ENCODE measurements around the gene RAPGEF4.

Gene RAPGEF4

GRCh38 chr2:173002751-173003541 is 267.3 kb downstream of the RAPGEF4 start:
- DNase-seq (ENCODE audit: low read depth), result no peak
- no peak for TF ChIP-seq CTCF (conservative IDR thresholded peaks at IDR 0.05; ENCODE audit: low read length)
- H3K4me3 ChIP-seq (ENCODE audit: low read length), result no peak overlapping the region

GRCh38 chr2:173008786-173009185 is 273.1 kb downstream of the RAPGEF4 start:
- H3K4me3 ChIP-seq (ENCODE audit: low read length), result no peak overlapping the region
- no peak for TF ChIP-seq CTCF (conservative IDR thresholded peaks at IDR 0.05; ENCODE audit: low read length)
- no peak for DNase-seq (ENCODE audit: low read depth)

- TF ChIP-seq CTCF (conservative IDR thresholded peaks at IDR 0.05; ENCODE audit: low read length), result no peak
Measured at GRCh38 chr2:173010233-173010632, 274.6 kb downstream of the RAPGEF4 start.

GRCh38 chr2:173016451-173016850 is 280.8 kb downstream of the RAPGEF4 start:
- DNase-seq (ENCODE audit: low read depth), result no peak

More at GRCh38 chr2:173010233-173010632, 274.6 kb downstream of the RAPGEF4 start:
- no peak for DNase-seq (ENCODE audit: low read depth)
- no peak overlapping the region for H3K4me3 ChIP-seq (ENCODE audit: low read length)

GRCh38 chr2:173017646-173018420 is 282.2 kb downstream of the RAPGEF4 start:
- TF ChIP-seq CTCF (conservative IDR thresholded peaks at IDR 0.05; ENCODE audit: low read length), result no peak
- H3K4me3 ChIP-seq (ENCODE audit: low read length), result no peak overlapping the region
- DNase-seq (ENCODE audit: low read depth), result no peak

More at GRCh38 chr2:173016451-173016850, 280.8 kb downstream of the RAPGEF4 start:
- H3K4me3 ChIP-seq (ENCODE audit: low read length), result no peak overlapping the region
- no peak for TF ChIP-seq CTCF (conservative IDR thresholded peaks at IDR 0.05; ENCODE audit: low read length)

- H3K4me3 ChIP-seq (ENCODE audit: low read length), result no peak overlapping the region
- no peak for TF ChIP-seq CTCF (conservative IDR thresholded peaks at IDR 0.05; ENCODE audit: low read length)
- no peak for DNase-seq (ENCODE audit: low read depth)
Measured at GRCh38 chr2:173019755-173020154, 284.1 kb downstream of the RAPGEF4 start.
